Ectodermal cell (in vitro differentiated cells): ENCODE results near the gene TMEM54. TPM values are rescaled to one million over a fixed set of nuclear protein-coding genes. Genes with fewer than 3 reads are reported as not detected.

ENCODE experiments used
- H3K27ac ChIP-seq: 2 replicates; pipeline ENCODE4 v1.7.0; 2013; ENCODE audit warnings: mild to moderate bottlenecking, low read depth, low read length; ENCODE audit not compliant: insufficient read depth, poor library complexity, severe bottlenecking
- H3K27me3 ChIP-seq: 2 replicates; pipeline ENCODE4 v1.7.0; 2013; ENCODE audit warnings: mild to moderate bottlenecking, low read length; ENCODE audit not compliant: insufficient read depth, control insufficient read depth, poor library complexity, severe bottlenecking
- H3K36me3 ChIP-seq: one replicate; pipeline ENCODE4 v1.7.0; 2013; ENCODE audit warnings: low read length; ENCODE audit not compliant: control insufficient read depth, insufficient read depth
- H3K4me1 ChIP-seq: one replicate; pipeline ENCODE4 v1.7.0; 2013; ENCODE audit warnings: low read length; ENCODE audit not compliant: control insufficient read depth, insufficient read depth
- H3K4me3 ChIP-seq: 2 replicates; pipeline ENCODE4 v1.7.0; 2013; ENCODE audit warnings: low read depth, low read length, control low read depth; ENCODE audit not compliant: insufficient read depth
- H3K9me3 ChIP-seq: 2 replicates; pipeline ENCODE4 v1.7.0; 2013; ENCODE audit warnings: mild to moderate bottlenecking, low read length, moderate library complexity; ENCODE audit not compliant: control insufficient read depth
- WGBS, 2 experiments: methylation state at CpG; one replicate each; pipeline ENCODE4 v1.1.7; 2013; ENCODE audit warnings: missing lambda C conversion rate in 2 of 2; 5-methylcytosine and 5-hydroxymethylcytosine counted together
- polyA plus RNA-seq, 4 experiments: library from polyadenylated mRNA; stranded (reverse); fragments of 50-300 nt; gene quantifications; one replicate each; pipeline ENCODE4 v1.2.3, GENCODE V29; 2013

The TMEM54 gene, protein sequence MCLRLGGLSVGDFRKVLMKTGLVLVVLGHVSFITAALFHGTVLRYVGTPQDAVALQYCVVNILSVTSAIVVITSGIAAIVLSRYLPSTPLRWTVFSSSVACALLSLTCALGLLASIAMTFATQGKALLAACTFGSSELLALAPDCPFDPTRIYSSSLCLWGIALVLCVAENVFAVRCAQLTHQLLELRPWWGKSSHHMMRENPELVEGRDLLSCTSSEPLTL
- 5.9 TPM for polyA plus RNA-seq (2013, experiment 1 of 4)
- 10.5 TPM for polyA plus RNA-seq (2013, experiment 2 of 4)
- polyA plus RNA-seq (2013, experiment 3 of 4), result 10.1 TPM
- 14.3 TPM for polyA plus RNA-seq (2013, experiment 4 of 4)

DNA sequence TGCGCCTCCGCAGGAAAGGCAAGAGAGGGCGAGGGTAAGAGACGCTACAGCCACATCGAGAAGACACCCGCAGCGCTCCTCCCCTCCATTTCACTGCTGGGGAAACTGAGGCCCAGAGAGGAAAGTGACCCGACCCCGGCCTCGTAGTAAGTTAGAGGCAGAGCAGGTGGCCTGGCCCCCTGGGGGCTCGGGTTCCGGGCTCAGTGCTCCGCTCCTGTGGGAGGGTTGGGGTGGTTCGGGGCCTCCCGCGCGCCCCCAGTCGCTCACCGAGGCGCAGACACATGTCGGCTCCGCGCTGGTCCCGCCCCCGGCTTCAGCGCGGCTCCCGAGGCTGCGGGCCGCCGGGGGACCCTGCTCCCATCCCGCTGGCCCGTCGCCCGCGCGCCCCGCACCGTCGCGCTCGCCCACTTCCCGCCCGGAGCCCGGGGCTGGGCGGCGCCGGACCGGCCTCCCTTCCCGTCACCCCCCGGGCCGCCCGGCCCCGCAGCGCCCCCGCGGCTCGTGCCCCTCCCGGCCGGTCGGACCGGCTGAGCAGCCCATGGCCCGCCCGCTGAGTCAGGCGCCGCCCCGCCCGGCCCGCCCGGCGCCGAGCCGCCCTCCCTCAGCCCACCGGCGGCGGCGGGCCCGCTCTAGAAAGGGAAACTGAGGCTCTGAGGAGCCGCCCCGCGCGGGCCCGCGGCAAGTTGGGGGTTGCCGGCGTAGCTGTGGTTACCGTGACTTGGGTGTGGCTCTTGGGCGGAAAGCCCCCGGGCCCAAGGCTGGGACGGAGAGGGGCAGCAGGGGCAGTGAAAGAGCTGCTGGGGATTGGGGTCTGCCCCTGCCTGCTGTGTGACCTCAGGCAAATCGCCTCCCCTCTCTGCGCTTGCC, at the start of gene TMEM54:
Gene TMEM54, minus strand, starts transcription at position 434 of the 867 bp plus-strand sequence. Its CDS starts 151 bp downstream, at position 283.
- Histone ChIP-seq H3K9me3 (no peaks in the 10 kb centered on the region), H3K27ac (no peak within 1 kb of the TSS), H3K27me3 (peaks cover 43% of the 10 kb centered on the region), H3K4me3 (peak within 1 kb of the TSS; percentile 43), H3K36me3 (no peaks in the 10 kb centered on the region), H3K4me1 (no peaks in the 10 kb centered on the region)
- 2% methylated on average over 92 of the region's 92 CpGs for WGBS, 2 experiments

DNA sequence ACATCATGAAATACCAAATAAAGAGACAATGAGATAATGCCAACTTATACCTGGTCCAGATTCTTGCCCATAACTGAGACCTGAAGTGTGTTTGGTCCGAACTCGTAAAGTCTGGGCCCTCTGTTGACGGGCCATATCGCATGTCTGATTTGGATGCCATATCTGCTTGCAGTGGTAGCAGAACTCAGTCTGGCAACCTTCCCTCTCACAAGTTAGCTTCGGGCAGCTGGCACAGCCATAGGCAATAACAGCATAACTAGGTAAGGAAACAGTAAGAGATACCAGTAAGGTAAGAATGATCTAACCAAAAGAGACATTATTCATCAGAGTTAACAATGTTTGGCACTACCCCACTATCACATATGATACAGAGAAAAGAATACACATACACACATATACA, 48.3 kb upstream of the TMEM54 start:
- Histone ChIP-seq H3K4me3 (no peak overlapping the region), H3K9me3 (no peaks in the 10 kb centered on the region), H3K27ac (no peak overlapping the region), H3K27me3 (no peaks in the 10 kb centered on the region), H3K4me1 (no peaks in the 10 kb centered on the region), H3K36me3 (peaks cover 8% of the 10 kb centered on the region)
- WGBS, 2 experiments, result 91 to 94% methylated on average over 5 of the region's 5 CpGs

DNA sequence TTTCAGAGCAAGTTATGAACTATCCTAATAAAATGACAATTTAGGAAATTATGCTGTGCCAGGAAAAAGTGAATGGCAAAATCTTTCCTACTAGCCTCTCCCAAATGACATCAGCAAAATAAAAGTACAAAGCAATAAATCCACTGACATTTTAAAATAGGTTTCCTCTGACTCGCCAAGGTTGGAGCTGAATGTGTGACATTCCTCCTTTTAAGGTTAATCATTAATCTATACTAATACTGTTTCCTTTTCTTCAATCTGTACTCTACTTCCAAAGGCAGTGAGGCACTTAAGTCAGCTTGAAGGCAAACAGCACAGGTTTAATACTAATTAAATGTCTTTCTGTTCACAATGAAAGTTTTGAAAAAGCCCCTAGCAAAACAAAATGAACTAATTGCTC, 47.7 kb upstream of the TMEM54 start:
- Histone ChIP-seq H3K27me3 (no peaks in the 10 kb centered on the region), H3K4me3 (no peak overlapping the region), H3K36me3 (peaks cover 9% of the 10 kb centered on the region), H3K4me1 (no peaks in the 10 kb centered on the region), H3K27ac (no peak overlapping the region), H3K9me3 (no peaks in the 10 kb centered on the region)
- 82 to 88% methylated on average over 1 of the region's 1 CpG for WGBS, 2 experiments

DNA sequence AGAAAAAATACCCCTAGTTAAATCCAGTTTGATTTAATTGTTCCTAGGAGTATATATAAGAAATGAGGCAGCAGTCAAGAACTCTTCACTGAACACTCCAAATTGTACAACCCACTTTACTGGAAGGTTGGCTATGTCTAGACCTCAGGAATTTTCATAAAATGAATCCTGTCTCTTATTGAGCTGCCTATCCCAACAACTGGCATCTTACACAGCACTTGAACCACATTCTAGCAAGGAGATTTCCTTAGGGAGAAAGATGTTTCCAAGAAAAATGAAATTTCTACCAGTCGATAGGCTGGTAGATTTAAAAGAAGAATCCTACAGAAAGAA, 47.2 kb upstream of the TMEM54 start:
- H3K4me3 ChIP-seq, result no peak overlapping the region
- H3K27me3 ChIP-seq, result no peaks in the 10 kb centered on the region
- no peaks in the 10 kb centered on the region for H3K9me3 ChIP-seq
- WGBS, 2 experiments, result 100% methylated on average over 1 of the region's 1 CpG; no CpG with 5 or more reads in 1 of the 2 experiments
- no peak overlapping the region for H3K27ac ChIP-seq
- peaks cover 9% of the 10 kb centered on the region for H3K36me3 ChIP-seq
- no peaks in the 10 kb centered on the region for H3K4me1 ChIP-seq

DNA sequence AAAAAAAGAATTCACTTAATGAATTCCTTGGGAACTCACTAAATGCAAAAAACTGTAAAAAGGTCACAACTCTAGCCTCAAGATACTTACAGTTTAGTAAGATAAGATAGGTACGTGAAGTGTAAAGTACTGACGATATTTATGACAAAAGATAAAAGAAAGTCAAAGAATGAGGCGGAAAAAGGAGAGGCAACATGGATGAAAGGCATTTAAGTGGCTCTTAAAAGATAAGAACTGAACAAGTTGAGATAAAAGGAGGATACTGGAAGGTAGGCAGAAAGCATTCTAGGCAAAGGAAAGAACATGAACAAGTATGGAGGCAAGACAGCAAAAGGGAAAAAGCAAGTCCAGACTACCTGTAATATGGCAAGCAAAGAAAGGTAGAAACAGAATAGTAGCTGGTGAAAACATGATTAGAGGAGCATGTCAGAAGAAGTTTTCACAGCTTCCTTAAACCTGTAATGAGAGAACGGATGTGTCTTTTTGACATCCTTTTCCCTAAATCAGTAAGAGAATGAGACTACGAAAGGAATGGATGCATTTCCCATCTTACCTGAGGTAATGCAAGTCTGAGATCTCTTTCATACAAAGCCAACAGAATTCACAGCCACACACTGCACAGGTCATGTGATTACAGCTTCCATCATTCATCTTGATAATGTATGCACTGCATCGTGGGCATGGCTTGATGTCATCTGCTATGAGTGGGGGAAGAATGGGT, 46.6 kb upstream of the TMEM54 start:
- H3K4me1 ChIP-seq, result no peaks in the 10 kb centered on the region
- 95 to 97% methylated on average over 5 to 6 of the region's 6 CpGs for WGBS, 2 experiments
- H3K27me3 ChIP-seq, result no peaks in the 10 kb centered on the region
- no peaks in the 10 kb centered on the region for H3K9me3 ChIP-seq
- no peak overlapping the region for H3K4me3 ChIP-seq
- H3K27ac ChIP-seq, result no peak overlapping the region
- H3K36me3 ChIP-seq, result peaks cover 9% of the 10 kb centered on the region

DNA sequence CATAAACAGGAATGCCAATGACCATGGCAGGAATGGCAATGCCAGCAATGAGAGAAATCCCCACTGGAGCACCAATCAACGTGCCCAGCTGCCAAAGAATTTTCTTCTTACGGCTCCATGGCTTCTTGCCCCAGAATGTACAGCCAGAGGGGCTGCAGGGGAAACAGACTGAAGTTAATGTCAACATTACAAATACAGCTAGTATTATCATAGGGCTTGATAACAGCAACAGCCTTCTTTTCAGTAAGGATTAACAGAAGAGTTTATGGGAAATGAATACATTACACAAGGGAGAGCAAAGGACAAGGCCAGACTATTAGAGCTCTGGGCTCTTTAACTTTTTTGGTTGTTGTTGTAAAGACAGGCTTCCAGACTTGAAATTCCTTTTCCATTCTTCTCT, 45.2 kb upstream of the TMEM54 start:
- 94 to 98% methylated on average over 2 of the region's 2 CpGs for WGBS, 2 experiments
- Histone ChIP-seq H3K27me3 (no peaks in the 10 kb centered on the region), H3K9me3 (no peaks in the 10 kb centered on the region), H3K36me3 (peaks cover 15% of the 10 kb centered on the region), H3K4me3 (no peak overlapping the region), H3K27ac (no peak overlapping the region), H3K4me1 (no peaks in the 10 kb centered on the region)

DNA sequence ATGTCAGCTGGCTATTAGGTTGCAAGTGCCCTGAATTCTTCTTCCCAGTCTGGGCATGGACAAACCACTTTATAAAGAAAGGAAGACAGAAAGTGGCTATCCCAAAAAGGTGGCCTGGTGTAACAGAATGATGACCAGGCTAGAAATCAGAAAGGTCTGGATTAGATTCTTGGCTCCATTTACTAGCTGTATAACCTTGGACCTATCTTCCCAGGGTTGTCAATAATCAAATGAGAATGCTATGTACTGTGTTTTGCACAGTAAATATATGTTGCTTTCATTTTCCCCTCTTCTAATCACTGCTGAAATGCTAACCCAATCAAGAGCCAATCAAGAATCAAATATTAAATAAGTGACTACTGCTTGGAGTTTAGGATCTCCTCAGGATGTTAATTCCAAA, 43.0 kb upstream of the TMEM54 start:
- H3K4me1 ChIP-seq, result no peaks in the 10 kb centered on the region
- H3K4me3 ChIP-seq, result no peak overlapping the region
- H3K9me3 ChIP-seq, result no peaks in the 10 kb centered on the region
- H3K36me3 ChIP-seq, result peaks cover 15% of the 10 kb centered on the region
- no peaks in the 10 kb centered on the region for H3K27me3 ChIP-seq
- H3K27ac ChIP-seq, result no peak overlapping the region

DNA sequence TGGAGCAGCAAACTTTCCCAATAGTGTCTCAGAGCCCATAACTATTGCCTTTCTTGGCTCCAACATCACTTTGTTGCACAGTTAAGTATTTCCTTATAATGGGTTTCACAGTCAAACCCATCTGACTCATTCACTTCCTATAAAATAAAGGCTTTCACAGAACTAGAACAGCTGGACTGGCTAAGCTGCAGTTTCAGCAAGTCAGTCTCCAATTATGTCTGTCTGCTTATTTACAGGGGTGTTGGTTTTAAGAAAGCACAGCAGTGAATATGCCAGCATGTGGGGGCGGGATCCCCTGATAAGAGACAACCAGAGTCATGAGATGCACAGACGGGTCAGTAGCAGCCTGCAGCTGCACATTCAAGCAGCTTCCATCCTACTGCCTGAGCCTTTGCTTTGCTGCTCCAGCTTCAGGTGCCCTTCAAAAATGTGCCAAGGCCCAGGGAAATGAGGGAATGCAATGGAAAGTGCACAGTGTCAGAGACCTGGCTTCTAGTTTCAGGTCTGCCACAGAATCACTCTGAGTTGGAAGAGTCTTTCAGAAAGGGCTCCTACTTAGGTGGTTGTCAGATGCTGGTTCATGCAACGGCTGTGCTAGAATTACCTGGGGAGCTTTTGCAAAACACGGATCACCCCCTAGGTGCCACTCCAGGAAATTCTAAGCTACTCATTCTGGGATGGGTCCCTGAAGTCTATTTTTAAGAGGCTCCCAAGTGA, 38.6 kb upstream of the TMEM54 start:
- no peak overlapping the region for H3K4me3 ChIP-seq
- no peaks in the 10 kb centered on the region for H3K9me3 ChIP-seq
- peaks cover 17% of the 10 kb centered on the region for H3K36me3 ChIP-seq
- H3K27ac ChIP-seq, result no peak overlapping the region
- H3K4me1 ChIP-seq, result no peaks in the 10 kb centered on the region
- H3K27me3 ChIP-seq, result no peaks in the 10 kb centered on the region
- 91% methylated on average over 4 of the region's 4 CpGs for WGBS, 2 experiments

DNA sequence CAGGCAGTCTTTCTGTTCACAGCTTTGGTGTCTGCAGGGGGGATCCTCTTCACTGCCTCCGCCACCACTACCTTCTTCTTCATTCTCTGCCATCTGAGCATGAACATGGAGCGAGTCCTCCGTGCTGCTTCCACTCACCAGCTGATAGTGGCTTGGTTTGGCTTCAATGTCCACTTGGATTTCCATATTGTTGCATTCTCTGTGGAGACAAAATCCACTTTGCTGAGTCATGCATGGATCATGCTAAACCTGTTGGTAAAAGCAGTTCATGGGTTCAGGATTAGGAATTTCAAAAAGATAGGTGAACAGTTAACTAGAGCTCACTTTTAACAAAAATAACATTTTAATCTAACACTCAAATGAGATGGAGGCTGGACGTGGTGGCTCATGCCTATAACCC, 35.9 kb upstream of the TMEM54 start:
- Histone ChIP-seq H3K36me3 (peaks cover 7% of the 10 kb centered on the region), H3K27ac (no peak overlapping the region), H3K4me3 (no peak overlapping the region), H3K4me1 (no peaks in the 10 kb centered on the region), H3K27me3 (no peaks in the 10 kb centered on the region), H3K9me3 (no peaks in the 10 kb centered on the region)
- 96 to 97% methylated on average over 4 of the region's 4 CpGs for WGBS, 2 experiments
